ENCODE data around the gene PGPEP1.

DNA sequence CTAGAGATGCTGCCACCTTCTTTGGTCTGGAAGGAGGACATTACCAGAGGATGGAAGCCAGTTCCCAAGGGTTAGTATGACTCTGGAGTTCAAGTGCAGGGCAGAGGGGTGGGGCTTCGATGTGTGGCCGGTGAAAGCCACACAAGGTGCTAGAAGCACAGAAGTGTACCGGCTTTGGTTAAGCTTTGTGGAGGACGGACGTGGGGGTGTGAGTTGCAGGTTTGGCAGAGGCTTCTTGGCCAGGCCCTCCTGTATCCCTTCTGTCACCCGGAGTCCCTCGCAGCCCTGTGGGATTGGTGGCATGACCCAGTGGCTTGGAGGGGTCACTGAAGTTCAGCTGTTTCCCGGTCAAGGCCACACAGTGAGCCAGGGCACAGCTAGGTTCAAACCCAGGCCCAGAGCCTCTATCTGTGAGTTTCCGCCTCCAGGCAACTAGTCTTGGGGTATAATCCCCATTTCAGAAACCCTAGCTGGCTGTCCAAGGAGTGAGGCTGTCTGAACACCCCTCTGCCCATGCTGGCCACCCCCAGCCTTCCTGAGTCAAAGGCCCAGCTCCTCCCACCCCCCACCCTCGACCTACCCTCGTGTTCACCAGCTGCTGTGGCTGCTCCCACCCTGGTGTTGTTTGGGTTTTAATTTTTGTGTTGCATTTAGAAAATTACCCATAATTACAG lies 74.2 kb downstream of the PGPEP1 start:
- TF ChIP-seq, protein P1, sequence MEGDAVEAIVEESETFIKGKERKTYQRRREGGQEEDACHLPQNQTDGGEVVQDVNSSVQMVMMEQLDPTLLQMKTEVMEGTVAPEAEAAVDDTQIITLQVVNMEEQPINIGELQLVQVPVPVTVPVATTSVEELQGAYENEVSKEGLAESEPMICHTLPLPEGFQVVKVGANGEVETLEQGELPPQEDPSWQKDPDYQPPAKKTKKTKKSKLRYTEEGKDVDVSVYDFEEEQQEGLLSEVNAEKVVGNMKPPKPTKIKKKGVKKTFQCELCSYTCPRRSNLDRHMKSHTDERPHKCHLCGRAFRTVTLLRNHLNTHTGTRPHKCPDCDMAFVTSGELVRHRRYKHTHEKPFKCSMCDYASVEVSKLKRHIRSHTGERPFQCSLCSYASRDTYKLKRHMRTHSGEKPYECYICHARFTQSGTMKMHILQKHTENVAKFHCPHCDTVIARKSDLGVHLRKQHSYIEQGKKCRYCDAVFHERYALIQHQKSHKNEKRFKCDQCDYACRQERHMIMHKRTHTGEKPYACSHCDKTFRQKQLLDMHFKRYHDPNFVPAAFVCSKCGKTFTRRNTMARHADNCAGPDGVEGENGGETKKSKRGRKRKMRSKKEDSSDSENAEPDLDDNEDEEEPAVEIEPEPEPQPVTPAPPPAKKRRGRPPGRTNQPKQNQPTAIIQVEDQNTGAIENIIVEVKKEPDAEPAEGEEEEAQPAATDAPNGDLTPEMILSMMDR (IDR thresholded peaks at IDR 0.05) = no peak
- no peak for TF ChIP-seq POLR2AphosphoS5 (IDR thresholded peaks at IDR 0.05)

Measured in esophagus muscularis mucosa (tissue), 3 donors.